IPS DF 19.7 (cell line): Measurements from ENCODE around the gene DDX10.
"Not testable (repeated sequence)": the region's sequence is repeated elsewhere in the genome, so short reads cannot be mapped to it uniquely, and the experiment has no call there.

ENCODE experiments used
- DNase-seq: peaks from one replicate; pipeline ENCODE4 v3.0.0-alpha.2; 2013; ENCODE audit warnings: low read depth, low spot score

The DDX10 gene

GRCh38 chr11:108774037-108774730 lies 109.3 kb downstream of the DDX10 start:
- DNase-seq = no peak

GRCh38 chr11:108775324-108775723 lies 110.5 kb downstream of the DDX10 start:
- DNase-seq = no peak

- not testable (repeated sequence) for DNase-seq
These were observed 114.3 kb downstream of the DDX10 start for GRCh38 chr11:108779147-108779546.

- no peak for DNase-seq
These were observed 115.2 kb downstream of the DDX10 start for GRCh38 chr11:108780119-108780518.

GRCh38 chr11:108781946-108782345 lies 117.1 kb downstream of the DDX10 start:
- DNase-seq = no peak

- no peak for DNase-seq
These were observed 121.6 kb downstream of the DDX10 start for GRCh38 chr11:108786281-108786990.

GRCh38 chr11:108787105-108787504 lies 122.2 kb downstream of the DDX10 start:
- no peak for DNase-seq

- peak; percentile 38 for DNase-seq
These were observed 123.8 kb downstream of the DDX10 start for GRCh38 chr11:108788565-108789199.

GRCh38 chr11:108790501-108791299 lies 125.8 kb downstream of the DDX10 start:
- DNase-seq = no peak

- no peak for DNase-seq
These were observed 128.3 kb downstream of the DDX10 start for GRCh38 chr11:108793138-108793537.

GRCh38 chr11:108793611-108794010 lies 128.7 kb downstream of the DDX10 start:
- DNase-seq = no peak

GRCh38 chr11:108796551-108796950 lies 131.7 kb downstream of the DDX10 start:
- no peak for DNase-seq

GRCh38 chr11:108797578-108798100 lies 132.8 kb downstream of the DDX10 start:
- no peak for DNase-seq

- DNase-seq = no peak
These were observed 137.6 kb downstream of the DDX10 start for GRCh38 chr11:108802492-108802891.

GRCh38 chr11:108803776-108804175 lies 138.9 kb downstream of the DDX10 start:
- no peak for DNase-seq

GRCh38 chr11:108804511-108804910 lies 139.6 kb downstream of the DDX10 start:
- no peak for DNase-seq

GRCh38 chr11:108805030-108805429 lies 140.2 kb downstream of the DDX10 start:
- no peak for DNase-seq

- DNase-seq = no peak
These were observed 142.4 kb downstream of the DDX10 start for GRCh38 chr11:108807262-108807661.

- DNase-seq = no peak
These were observed 148.2 kb downstream of the DDX10 start for GRCh38 chr11:108813086-108813485.

- DNase-seq = no peak
These were observed 153.1 kb downstream of the DDX10 start for GRCh38 chr11:108817976-108818375.

- no peak for DNase-seq
These were observed 154.1 kb downstream of the DDX10 start for GRCh38 chr11:108818971-108819370.

GRCh38 chr11:108819957-108820356 lies 155.1 kb downstream of the DDX10 start:
- no peak for DNase-seq
